ENCODE measurements around the gene SPNS3.

Gene SPNS3

DNA sequence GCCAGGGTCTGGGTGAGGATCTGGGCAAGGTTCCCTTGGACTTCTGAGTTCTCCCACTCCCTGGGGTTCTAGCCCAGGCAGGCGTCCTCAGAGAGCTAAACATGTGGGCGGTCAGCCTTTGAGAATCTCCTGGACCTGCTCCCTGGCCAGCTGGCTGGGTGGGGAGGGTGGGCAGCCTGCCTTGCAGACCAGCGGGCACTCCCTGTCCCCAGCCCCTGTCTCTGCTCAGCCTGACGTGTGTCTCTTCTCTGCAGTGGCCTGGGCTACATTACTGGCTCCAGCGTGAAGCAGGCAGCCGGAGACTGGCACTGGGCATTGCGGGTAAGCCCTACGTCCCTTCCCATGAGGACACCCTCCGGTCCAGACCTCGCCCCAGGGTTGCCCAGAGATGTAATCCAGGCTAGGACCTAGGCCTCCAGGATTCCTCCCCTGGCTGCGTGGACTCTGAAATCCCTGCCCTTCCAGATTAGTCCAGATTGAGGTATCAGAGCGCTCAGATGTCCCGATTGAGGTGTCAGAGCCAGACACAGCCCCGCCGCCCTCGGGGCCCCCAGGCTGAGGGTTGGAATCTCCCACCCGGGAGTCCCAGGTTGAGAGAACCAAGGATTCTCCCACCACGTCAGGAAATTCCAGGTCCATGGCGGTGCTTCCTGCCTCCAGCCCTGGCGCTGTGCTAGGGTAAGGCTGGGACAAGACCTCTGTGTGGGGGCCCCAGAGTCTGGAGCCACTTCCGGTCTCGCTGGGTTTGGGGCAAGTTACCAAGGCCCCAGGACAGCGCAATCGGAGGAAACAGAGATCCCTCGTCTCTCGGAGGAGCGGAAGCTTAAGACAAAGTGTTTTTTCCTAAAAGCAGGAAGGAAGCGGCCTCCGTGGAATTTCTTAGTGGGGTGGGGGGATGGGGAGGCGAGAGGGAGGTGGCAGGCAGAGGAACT lies 97.3 kb downstream of the SPNS3 start:
- H3K4me3 ChIP-seq (ENCODE audit: control insufficient read depth, low read depth, low read length): no peak overlapping the region
- no peak for DNase-seq (ENCODE audit: low read depth)
- TF ChIP-seq, protein P1, sequence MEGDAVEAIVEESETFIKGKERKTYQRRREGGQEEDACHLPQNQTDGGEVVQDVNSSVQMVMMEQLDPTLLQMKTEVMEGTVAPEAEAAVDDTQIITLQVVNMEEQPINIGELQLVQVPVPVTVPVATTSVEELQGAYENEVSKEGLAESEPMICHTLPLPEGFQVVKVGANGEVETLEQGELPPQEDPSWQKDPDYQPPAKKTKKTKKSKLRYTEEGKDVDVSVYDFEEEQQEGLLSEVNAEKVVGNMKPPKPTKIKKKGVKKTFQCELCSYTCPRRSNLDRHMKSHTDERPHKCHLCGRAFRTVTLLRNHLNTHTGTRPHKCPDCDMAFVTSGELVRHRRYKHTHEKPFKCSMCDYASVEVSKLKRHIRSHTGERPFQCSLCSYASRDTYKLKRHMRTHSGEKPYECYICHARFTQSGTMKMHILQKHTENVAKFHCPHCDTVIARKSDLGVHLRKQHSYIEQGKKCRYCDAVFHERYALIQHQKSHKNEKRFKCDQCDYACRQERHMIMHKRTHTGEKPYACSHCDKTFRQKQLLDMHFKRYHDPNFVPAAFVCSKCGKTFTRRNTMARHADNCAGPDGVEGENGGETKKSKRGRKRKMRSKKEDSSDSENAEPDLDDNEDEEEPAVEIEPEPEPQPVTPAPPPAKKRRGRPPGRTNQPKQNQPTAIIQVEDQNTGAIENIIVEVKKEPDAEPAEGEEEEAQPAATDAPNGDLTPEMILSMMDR (IDR thresholded peaks at IDR 0.05; ENCODE audit: control insufficient read depth, insufficient read depth, low read depth, low read length, missing control alignments): no peak

DNA sequence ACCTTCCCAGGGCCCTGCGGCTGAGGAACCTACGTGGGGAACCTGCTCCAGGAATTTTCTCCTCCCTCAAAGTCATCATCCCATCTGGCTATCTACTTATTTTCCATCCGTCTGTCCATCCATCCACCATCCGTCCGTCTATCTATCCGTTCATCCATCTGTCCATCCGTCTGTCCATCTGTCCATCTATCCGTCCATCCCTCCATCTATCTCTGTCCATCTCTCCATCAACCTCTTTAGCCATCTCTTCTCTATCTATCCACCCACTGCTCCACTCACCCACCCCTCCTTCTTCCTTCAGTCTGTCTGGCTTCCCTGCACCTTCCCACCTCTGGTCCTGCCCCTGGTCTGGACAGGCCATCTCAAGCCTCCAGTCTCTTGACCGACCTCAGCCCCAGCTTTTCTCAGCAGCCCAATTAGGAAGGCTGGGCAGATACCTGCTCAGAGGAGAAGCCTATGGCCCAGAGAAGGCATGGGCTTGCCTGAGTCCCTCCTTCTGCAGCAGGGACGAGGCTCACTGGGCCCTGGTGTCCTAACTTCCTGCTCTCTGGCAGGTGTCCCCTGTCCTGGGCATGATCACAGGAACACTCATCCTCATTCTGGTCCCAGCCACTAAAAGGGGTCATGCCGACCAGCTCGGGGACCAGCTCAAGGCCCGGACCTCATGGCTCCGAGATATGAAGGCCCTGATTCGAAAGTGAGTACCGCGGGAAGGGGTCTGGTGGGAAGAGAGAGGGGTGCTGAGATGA lies 98.4 kb downstream of the SPNS3 start:
- TF ChIP-seq, protein P1 (IDR thresholded peaks at IDR 0.05; ENCODE audit: control insufficient read depth, insufficient read depth, low read depth, low read length, missing control alignments): no peak
- DNase-seq (ENCODE audit: low read depth): no peak
- no peak overlapping the region for H3K4me3 ChIP-seq (ENCODE audit: control insufficient read depth, low read depth, low read length)

DNA sequence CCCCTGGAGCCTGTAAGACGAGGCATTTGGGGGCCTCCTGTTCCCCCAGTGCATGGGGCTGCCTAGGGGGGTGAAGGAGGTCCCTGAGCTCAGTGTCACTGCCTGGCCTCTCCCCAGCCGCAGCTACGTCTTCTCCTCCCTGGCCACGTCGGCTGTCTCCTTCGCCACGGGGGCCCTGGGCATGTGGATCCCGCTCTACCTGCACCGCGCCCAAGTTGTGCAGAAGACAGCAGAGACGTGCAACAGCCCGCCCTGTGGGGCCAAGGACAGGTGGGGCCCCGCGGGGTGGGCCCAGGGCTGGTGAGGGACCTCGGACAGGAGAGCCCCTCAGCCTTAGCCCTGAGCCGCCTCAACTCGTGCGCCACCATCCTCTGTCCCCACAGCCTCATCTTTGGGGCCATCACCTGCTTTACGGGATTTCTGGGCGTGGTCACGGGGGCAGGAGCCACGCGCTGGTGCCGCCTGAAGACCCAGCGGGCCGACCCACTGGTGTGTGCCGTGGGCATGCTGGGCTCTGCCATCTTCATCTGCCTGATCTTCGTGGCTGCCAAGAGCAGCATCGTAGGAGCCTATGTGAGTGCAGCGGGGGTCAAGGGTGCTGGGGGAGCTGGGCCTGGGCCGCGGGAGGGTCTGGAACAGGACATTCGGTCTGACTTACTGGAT lies 99.3 kb downstream of the SPNS3 start:
- DNase-seq (ENCODE audit: low read depth): no peak
- TF ChIP-seq, protein P1 (IDR thresholded peaks at IDR 0.05; ENCODE audit: control insufficient read depth, insufficient read depth, low read depth, low read length, missing control alignments): no peak
- no peak overlapping the region for H3K4me3 ChIP-seq (ENCODE audit: control insufficient read depth, low read depth, low read length)

DNA sequence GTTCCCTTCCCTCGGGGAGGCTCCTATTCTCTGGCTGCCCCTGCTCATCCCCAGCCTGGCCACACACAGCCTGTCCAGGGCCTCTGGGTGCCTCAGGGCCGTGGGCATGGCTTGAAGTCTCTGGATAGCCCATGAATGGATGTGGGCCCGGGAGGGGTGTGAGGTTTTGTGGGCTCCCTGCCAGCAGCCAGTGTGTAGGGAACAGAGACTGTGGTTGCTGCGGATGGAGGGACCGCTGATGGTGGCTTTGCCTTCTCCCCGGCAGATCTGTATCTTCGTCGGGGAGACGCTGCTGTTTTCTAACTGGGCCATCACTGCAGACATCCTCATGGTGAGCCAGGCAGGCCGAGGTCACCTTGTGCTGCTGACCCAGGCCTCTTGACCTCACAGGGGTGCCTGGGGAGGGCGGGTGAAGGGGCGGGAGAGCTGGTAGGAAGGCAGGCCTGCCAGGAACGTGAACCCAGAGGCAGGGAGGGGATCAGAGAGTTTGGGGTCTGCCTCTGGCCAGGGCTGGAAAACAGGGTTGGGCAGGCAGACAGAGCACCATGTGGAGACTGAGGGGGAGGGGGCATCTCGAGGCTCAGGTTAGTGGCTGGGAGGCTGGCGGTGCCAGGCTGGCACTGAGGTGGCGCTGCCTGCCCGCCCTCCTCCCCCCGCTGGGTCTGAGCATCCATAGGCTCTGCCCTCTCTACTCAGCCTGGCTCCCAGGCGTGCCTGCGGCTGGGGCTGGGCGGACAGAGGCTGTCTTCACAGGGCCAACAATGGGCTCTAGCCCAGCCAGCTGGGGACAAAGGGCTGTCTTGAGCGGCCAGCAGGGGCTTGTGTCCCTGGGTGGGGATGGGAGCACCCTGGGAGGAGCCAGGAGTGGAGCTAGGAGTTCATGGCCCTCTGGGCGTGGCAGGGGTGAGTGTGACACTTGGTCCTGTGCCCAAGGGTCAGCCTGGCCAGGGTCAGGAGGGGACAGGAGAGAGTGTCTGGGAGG lies 100.1 kb downstream of the SPNS3 start:
- H3K4me3 ChIP-seq (ENCODE audit: control insufficient read depth, low read depth, low read length): no peak overlapping the region
- no peak for DNase-seq (ENCODE audit: low read depth)
- TF ChIP-seq, protein P1 (IDR thresholded peaks at IDR 0.05; ENCODE audit: control insufficient read depth, insufficient read depth, low read depth, low read length, missing control alignments): no peak

DNA sequence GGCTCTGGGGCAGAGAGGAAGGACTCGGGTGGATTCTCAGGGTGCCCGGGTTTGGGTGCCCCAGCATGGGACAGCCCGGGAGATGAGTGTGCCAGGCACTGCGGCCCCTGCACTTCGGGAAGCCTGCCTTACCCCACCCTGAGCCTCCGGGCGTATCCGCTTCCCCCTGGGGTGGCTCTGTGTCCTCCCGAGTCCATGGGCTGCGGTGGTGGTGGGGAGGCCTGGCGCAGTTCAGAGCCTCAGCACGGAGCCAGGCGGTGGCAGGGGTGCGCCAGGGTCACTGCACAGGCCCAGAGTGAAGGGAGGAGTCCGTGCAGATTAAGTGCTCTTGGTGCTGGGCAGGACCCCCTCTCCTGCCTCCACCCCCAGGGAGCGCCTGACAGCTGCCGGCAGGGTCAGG lies 100.8 kb downstream of the SPNS3 start:
- TF ChIP-seq, protein P1 (IDR thresholded peaks at IDR 0.05; ENCODE audit: control insufficient read depth, insufficient read depth, low read depth, low read length, missing control alignments): no peak
- no peak overlapping the region for H3K4me3 ChIP-seq (ENCODE audit: control insufficient read depth, low read depth, low read length)
- no peak for DNase-seq (ENCODE audit: low read depth)
